T47D (cell line): Measurements from ENCODE around the gene ETFBKMT.

Source experiments
- DNase-seq, 2 experiments: peaks; one replicate each; pipeline versions ENCODE4 v3.0.0 to v3.0.0-alpha.2; 2011 to 2012; ENCODE audit warnings: low read depth in 1 of 2, low spot score in 1 of 2
- JUND ChIP-seq: IDR thresholded peaks from 2 replicates; pipeline ENCODE4 v1.6.1; 2012; ENCODE audit warnings: low read depth
- in situ Hi-C: cut with HindIII; loops from 2 replicates; pipeline ENCODE4 v1.10.0; 2016; ENCODE audit warnings: low sequenced_read_pairs, low pct_unique_long_range_greater_than_20kb

ETFBKMT gene

DNA sequence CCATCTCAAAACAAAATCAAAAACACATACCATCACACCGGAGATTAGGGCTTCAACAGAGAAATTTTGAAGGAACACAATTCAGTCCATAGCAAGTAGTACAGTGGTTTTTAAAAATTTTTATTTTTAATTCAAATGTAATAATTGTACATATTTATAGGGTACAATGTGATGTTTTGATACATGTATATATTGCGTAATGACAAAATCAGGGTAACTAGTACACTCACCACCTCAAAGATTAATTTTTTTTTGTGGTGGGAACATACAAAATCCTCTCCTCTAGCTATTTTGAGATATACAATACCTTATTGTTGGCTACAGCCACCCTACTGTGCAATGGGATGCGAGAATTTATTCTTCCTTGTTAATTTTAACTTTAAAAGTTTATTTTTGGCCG is 26.0 kb upstream of the ETFBKMT start:
- in situ Hi-C loops, result no loop called here
- no peak for DNase-seq
- TF ChIP-seq JUND, result no peak

DNA sequence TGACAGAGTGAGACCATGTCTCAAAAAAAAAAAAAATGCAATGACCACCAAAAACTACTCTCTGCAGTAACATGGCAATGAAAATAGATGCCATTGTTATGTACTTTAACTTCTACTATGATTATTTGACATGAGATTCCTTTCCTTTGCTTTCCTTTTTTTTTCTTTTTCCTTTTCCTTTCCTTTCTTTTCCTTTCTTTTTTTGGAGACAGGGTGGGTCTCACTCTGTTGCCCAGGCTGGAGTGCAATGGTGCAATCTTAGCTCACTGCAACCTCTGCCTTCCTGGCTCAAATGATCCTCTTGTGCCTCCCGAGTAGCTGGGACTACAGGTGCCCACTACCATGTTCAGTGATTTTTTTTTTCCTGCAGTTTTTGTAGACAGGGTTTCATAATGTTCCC is 24.9 kb upstream of the ETFBKMT start:
- in situ Hi-C loops, result no loop called here
- TF ChIP-seq JUND, result no peak
- DNase-seq, result no peak

DNA sequence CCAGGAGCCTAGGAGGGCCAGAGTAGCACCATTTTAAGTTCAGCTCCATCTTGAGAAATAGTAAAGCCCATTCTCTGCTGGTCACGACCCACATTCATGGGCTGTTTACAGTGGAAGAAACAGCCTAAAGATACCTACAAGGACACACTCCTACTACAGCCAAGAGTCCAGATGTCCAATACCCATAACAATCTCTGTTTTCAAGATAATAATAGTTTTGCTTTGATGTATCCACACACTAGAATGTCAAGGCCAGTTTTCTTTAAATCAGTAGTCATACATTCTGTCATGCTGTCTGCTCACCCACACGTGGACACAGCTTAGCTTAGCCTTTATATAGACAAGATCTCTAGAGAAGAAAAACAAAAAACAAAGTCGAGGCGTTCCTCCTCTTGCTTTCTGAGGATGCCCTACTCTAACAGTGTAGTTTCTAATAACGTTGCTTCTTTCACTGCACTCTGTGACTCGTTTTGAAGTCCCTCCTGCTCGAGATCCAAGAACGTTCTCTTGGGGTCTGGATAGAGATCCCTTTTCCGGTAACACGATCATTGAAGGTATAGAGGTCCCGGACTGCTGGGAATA is 17.9 kb upstream of the ETFBKMT start:
- in situ Hi-C loops, result no loop called here
- TF ChIP-seq JUND, result no peak
- no peak for DNase-seq

DNA sequence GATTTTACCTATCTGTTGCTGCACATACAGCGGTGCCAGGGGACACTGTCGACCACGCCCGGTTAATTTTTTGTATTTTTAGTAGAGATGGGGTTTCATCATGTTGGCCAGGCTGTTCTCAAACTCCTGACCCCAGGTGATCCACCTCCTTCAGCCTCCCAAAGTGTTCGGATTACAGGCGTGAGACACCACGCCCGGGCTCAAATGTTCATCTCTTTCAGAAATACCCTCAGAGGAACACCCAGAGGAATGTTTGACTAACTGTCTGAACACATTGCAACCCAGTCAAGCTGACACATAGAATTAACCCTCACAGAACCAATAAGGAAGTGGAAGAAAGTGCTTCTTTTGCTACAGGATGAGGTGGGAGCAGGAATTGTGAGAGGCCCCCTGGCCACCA is 15.0 kb upstream of the ETFBKMT start:
- in situ Hi-C loops, result no loop called here
- no peak for TF ChIP-seq JUND
- DNase-seq, result no peak

DNA sequence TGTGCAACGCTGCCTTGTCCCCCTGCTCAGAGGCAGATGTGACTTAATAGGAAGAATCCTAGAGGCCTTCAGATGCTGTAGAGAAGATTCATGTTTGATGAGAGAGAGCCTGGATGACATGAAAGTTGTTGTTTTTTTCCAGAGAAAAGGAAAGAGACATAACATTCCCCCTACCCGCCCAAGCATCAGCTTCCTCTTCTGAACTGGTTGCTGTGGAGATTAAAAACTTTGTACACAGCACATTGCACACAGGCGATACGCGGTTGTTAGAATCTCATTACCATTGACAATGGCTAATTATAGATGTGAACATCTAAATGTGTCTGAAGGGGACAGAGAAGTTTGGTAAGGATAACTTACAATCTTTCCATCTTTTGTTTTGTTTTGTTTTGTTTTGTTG is 13.6 kb upstream of the ETFBKMT start:
- in situ Hi-C loops, result no loop called here
- TF ChIP-seq JUND, result no peak
- DNase-seq, result no peak

DNA sequence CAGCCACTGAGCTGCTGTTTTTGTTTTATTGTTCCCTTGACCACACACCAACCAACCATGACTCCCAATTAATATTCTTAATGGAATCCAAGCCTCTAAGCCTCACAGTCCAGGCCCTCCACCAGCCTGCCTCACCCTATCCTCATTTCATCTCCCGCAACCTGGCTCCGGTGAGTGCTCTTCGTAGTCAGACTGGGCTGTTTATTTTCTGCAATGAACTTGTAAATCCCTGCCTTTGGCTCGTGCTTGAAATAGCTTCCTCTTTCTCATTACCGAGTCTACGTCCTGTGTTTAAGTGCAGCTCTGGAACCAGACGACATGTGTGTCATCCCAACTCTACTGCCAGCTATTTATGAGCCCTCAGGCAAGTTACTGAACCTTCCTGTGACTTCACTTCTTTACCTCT is 12.4 kb upstream of the ETFBKMT start:
- no peak for TF ChIP-seq JUND
- in situ Hi-C loops, result no loop called here
- DNase-seq, result peak in 1 of 2 experiments; percentile 51

DNA sequence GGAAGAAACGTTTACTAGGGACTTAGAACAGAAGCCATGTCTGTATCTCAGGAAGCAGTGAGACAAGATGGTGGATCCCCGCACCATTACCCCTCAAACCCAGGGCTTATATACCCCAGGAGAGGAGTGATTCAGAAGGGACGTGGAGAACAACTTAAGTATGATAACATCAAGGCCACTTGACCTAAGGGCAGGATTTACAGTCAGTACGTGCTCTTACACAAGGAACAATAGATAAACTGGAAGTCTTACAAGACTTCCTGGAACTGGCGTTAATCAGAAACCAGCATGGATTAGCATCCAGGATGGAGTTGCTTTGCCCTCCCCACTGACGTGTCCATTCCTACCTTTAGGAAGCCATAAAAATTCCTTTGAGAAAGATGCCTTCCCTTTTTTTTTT is 8.6 kb upstream of the ETFBKMT start:
- no peak for TF ChIP-seq JUND
- in situ Hi-C loops, result no loop called here
- no peak for DNase-seq

DNA sequence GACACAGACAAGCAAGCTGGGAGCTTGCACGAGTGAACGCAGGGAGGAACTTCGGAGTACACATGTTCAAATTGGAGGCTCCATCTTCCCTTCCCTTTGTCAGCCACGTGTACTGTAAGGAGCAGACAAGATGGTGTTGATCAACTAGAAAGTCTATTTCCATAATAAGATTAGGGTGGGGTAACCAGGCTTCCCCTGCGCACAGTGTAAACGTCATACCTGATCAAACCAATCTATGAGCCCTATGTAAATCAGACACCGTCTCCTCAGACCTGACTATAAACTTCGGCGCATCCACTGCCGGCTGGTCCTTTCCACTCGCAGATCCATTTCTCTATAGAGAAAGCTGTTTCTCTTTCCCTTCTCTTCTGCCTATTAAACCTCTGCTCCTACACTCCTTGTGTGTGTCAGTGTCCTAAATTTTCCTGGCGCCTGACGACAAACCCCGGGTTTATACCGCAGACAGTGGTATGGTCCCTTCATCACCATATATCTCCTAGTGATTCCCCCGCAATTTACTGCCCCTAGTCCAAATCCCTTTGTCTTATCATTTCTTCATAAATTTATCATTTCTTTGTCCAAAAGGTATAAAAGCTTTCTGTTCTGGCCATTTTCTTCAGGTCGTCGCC is 7.5 kb upstream of the ETFBKMT start:
- in situ Hi-C loops, result no loop called here
- no peak for DNase-seq
- no peak for TF ChIP-seq JUND

DNA sequence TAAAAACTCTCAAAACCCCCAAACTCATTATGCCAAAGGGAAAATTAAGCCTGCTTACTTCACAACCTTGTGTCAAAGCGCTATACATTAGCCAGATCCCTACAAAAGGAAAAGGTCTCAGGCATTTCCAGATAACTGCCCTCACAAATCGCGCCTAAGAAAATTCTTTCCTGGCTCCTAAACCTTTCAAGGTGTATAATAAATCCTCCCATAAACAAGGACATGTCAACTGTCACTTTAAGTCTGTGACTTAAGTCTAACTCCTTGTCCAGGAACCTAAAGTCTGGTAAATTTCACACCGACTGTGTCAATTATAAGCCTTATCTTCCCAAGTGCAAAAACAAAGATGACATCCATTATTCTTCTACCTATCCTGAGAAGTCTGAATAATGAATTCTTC is 4.3 kb upstream of the ETFBKMT start:
- DNase-seq, result no peak
- no peak for TF ChIP-seq JUND
- in situ Hi-C loops, result no loop called here

DNA sequence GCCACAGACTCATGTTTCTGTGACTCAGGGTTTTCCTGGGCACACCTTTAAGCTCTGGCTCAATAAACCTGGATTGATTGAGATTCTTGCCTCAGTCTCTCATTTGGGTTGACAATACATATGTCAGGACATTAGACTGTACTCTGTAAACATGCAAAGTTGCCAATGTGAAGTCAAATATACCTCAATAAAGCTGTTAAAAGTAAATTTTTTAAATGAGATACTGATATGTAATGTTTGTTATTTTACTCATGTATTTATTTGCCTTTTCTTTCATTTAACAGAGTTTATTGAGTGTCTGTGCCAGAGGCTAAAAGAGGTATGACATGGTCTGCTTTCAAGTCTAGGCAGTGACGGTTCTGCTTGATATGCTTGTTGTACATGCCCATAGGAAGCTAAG is 3.7 kb upstream of the ETFBKMT start:
- no peak for TF ChIP-seq JUND
- in situ Hi-C loops, result no loop called here
- DNase-seq, result no peak

DNA sequence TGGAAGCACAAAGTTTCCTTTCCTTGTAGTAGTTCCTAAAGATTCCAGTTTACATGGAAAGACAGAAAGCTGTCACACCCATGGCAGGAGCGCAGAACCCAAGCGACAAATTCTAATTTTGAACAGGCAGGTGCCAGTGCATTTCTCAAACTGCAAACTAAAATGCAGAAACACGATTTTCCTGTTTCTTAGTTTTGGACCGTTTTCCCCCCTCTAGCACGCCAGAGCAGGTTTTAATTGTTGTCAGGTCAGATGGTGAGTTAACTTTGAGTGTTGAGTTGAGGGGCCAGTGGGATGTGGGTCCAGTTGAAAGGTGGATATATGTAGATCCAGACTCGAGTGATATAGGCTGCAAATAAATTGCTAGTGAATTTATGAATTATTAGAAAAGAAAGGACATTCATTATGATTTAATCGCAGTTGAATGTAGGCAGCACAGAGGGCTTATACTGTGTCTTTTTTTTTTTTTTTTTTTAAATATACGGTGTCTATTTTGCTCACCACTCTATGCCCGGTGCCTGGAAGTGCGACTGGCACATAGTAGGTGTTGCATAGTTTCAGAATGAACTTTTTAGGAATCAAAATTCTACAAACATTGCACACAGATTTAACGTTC is 909 bp upstream of the ETFBKMT start:
- DNase-seq, result no peak
- in situ Hi-C loops, result no loop called here

DNA sequence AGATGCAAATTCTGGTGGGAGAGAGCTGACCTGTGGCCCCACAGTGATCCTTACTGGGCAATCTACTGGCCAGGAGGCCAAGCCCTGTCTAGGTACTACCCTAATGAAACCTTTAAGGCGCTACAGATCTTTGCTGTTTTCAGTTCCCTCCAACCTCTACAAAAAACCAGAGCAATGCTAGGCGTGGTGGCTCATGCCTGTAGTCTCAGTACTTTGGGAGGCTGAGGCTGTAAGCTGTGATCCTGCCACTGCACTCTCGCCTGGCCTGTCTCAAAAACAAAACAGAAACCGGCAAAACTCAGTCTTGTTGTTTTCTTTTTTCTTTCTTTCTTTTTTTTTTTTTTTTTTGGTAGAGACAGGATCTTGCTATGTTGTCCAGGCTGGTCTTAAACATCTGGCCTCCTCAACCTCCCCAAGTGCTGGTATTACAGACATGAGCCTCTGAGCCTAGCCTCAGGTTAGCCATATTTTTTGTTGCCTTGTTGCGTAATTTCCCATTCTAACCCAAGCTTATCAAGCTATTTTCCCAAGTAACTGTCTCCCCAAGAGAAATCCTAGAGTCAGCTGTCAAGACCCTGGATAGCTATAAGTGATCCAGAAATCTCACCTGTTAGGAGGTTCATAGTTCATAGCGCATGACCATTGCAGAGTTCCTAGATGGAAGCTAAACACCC is 2.8 kb downstream of the ETFBKMT start:
- no peak for TF ChIP-seq JUND
- no peak for DNase-seq
- in situ Hi-C loops, result no loop called here

More for the DNA sequence above, 909 bp upstream of the ETFBKMT start:
- TF ChIP-seq JUND, result no peak

DNA sequence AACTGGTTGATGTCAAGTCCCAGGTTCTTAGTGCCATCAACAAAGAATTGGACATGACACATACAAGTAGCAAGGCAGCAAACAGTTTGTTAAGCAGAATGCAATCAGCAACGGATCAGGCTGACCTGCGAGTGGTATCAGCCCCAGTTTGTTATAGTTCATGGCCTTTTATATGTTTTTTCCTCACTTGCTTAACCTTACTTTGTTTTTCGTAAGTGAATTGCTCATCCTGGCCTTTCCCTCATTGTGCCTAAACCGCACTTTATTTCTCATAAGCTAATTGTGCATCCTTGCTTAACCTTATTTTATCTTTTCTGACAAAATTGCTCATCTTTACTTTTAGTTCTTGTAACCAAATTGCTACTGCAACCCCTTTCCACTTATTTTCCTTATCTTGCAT is 4.1 kb downstream of the ETFBKMT start:
- no peak for TF ChIP-seq JUND
- no peak for DNase-seq
- in situ Hi-C loops, result no loop called here
